ENCODE results near the gene AMDHD2. TPM values are rescaled to one million over a fixed set of nuclear protein-coding genes. Genes with fewer than 3 reads are reported as not detected.
A peak's percentile ranks its signal among the peaks of the same experiment; 100 is the strongest.

Gene AMDHD2
- total and polyA plus RNA-seq, 2 of the 13 experiments (the other 11 are each of a cell fraction or from before 2014, with no cell fraction given): 33.5 to 39.1 TPM

- ATAC-seq (no peak), FAIRE-seq (no peak)
- CTCF ChIA-PET (ENCODE audit: low intra/inter-chr PET ratio, low total read pairs): interaction anchor here (0.8 kb wide), 1 partner anchor 12 kb away, joined by 3 read pairs; no protein-coding TSS in a partner anchor
Observed at GRCh38 chr16:2511996-2512734, 8.0 kb upstream of the AMDHD2 start.

GRCh38 chr16:2512735-2513404, 7.3 kb upstream of the AMDHD2 start:
- FAIRE-seq: no peak
- ChIA-PET POLR2A (interaction anchor here (0.7 to 4.2 kb wide), 9 partner anchors 11 to 357 kb away, joined by 3 to 42 read pairs (median 4); partner anchors contain the start of genes CEMP1, ECI1, PGP and TRAF7), CTCF (ENCODE audit: low intra/inter-chr PET ratio, low total read pairs) (interaction anchor here (0.8 kb wide), 1 partner anchor 11 kb away, joined by 3 read pairs; no protein-coding TSS in a partner anchor)
- in situ Hi-C loops (cut with HindIII; ENCODE audit: extremely low pct_ligation_motif_present, low pct_unique_long_range_greater_than_20kb) (no loop called here), intact Hi-C loops (cut with micrococcal nuclease; ENCODE audit: unreplicated experiment) (no loop called here)
- H4K20me1 ChIP-seq (ENCODE audit: insufficient read depth, low read length): peaks cover 34% of the 10 kb centered on the region
- H3K4me2 ChIP-seq (ENCODE audit: low read depth, low read length): peak overlapping the region; percentile 84
- H3K79me2 ChIP-seq (ENCODE audit: insufficient read depth, low read length): peaks cover 34% of the 10 kb centered on the region
- peaks cover 49% of the 10 kb centered on the region for H3K4me1 ChIP-seq (ENCODE audit: insufficient read depth, low read length)
- no peak for DNase-seq (ENCODE audit: low spot score)
- H3K36me3 ChIP-seq (replicated peaks in 1 of 2; ENCODE audit: control insufficient read depth in 1 of 2, insufficient read depth in 2 of 2, low read length in 2 of 2): peaks cover 0 to 4% of the 10 kb centered on the region in 2 experiments; a peak in 1 of 5 replicates
- H3K27me3 ChIP-seq (ENCODE audit: control insufficient read depth in 1 of 2, insufficient read depth in 2 of 2, low read length in 2 of 2): no peaks in the 10 kb centered on the region; a peak in 1 of 5 replicates
- BruUV-seq (replicated peaks): no TSS peak
- peak; percentile 56 for ATAC-seq
- WGBS (ENCODE audit: low lambda C conversion rate): 23% methylated on average over 5 of the region's 15 CpGs
- H3K4me3 ChIP-seq (replicated peaks in 1 of 3; ENCODE audit: insufficient read depth in 1 of 3, low read depth in 2 of 3, low read length in 3 of 3): peak overlapping the region; percentile 89 to 97 (median 94); a peak in 5 of 6 replicates
- H3K9me3 ChIP-seq (ENCODE audit: low read length): no peaks in the 10 kb centered on the region
- H3K27ac ChIP-seq (ENCODE audit: extremely low read length, insufficient read depth, low read length): peak overlapping the region; percentile 91
- peak overlapping the region; percentile 93 for H3K9ac ChIP-seq (ENCODE audit: insufficient read depth, low read depth, low read length)
- no peak overlapping the region for H2AFZ ChIP-seq (ENCODE audit: low read length)
- TF ChIP-seq SOX5 (CRISPR knock-in tag; IDR thresholded peaks at IDR 0.05; ENCODE audit: borderline replicate concordance) (0 out of 2 replicates have a peak, but pooled peaks have one; percentile 5), ZNF605 (CRISPR knock-in tag; IDR thresholded peaks at IDR 0.05) (peak; percentile 69), REPIN1 (CRISPR knock-in tag; IDR thresholded peaks at IDR 0.05; ENCODE audit: borderline replicate concordance, low read depth) (no peak; the same call in 1 of the 2 replicates), PHF8 (CRISPR knock-in tag; IDR thresholded peaks at IDR 0.05) (0 out of 2 replicates have a peak, but pooled peaks have one; percentile 12), ZNF704 (CRISPR knock-in tag; IDR thresholded peaks at IDR 0.05; ENCODE audit: borderline replicate concordance) (0 out of 2 replicates have a peak, but pooled peaks have one; percentile 48), AGO2 (optimal IDR thresholded peaks at IDR 0.05; ENCODE audit: low read depth, low read length) (peak; percentile 38), TBX2 (CRISPR knock-in tag; IDR thresholded peaks at IDR 0.05; ENCODE audit: borderline replicate concordance) (peak; percentile 44; the same call in 1 of the 2 replicates), ZNF788 (CRISPR knock-in tag; IDR thresholded peaks at IDR 0.05; ENCODE audit: borderline replicate concordance) (0 out of 2 replicates have a peak, but pooled peaks have one; percentile 30), STAG1 (CRISPR knock-in tag; IDR thresholded peaks at IDR 0.05) (peak; percentile 41), ZNF580 (CRISPR knock-in tag; IDR thresholded peaks at IDR 0.05; ENCODE audit: borderline replicate concordance, low read depth) (0 out of 2 replicates have a peak, but pooled peaks have one; percentile 31), ZBTB38 (CRISPR knock-in tag; IDR thresholded peaks at IDR 0.05) (peak; percentile 14; the same call in 1 of the 2 replicates)

More at GRCh38 chr16:2511996-2512734, 8.0 kb upstream of the AMDHD2 start:
- intact Hi-C loops (cut with micrococcal nuclease; ENCODE audit: unreplicated experiment): no loop called here
- TF ChIP-seq AKAP8 (CRISPR knock-in tag; IDR thresholded peaks at IDR 0.05) (0 out of 2 replicates have a peak, but pooled peaks have one; percentile 7), RBFOX2 (IDR thresholded peaks at IDR 0.05; ENCODE audit: low read depth, low read length) (no peak), SIX4 (CRISPR knock-in tag; IDR thresholded peaks at IDR 0.05) (no peak), ZNF614 (CRISPR knock-in tag; IDR thresholded peaks at IDR 0.05; ENCODE audit: borderline replicate concordance) (0 out of 2 replicates have a peak, but pooled peaks have one; percentile 12), MEIS1 (CRISPR knock-in tag; IDR thresholded peaks at IDR 0.05; ENCODE audit: borderline replicate concordance) (0 out of 2 replicates have a peak, but pooled peaks have one; percentile 9), SP4 (CRISPR knock-in tag; IDR thresholded peaks at IDR 0.05) (0 out of 2 replicates have a peak, but pooled peaks have one; percentile 9)
- H3K27ac ChIP-seq (ENCODE audit: extremely low read length, insufficient read depth, low read length): no peak overlapping the region
- no peaks in the 10 kb centered on the region; a peak in 1 of 5 replicates for H3K27me3 ChIP-seq (ENCODE audit: control insufficient read depth in 1 of 2, insufficient read depth in 2 of 2, low read length in 2 of 2)
- H3K4me3 ChIP-seq (replicated peaks in 1 of 3; ENCODE audit: insufficient read depth in 1 of 3, low read depth in 2 of 3, low read length in 3 of 3): peak overlapping the region in 1 of 3 experiments; percentile 94; a peak in 1 of 6 replicates
- peaks cover 0 to 3% of the 10 kb centered on the region in 2 experiments; a peak in 1 of 5 replicates for H3K36me3 ChIP-seq (replicated peaks in 1 of 2; ENCODE audit: control insufficient read depth in 1 of 2, insufficient read depth in 2 of 2, low read length in 2 of 2)
- peaks cover 27% of the 10 kb centered on the region for H3K79me2 ChIP-seq (ENCODE audit: insufficient read depth, low read length)
- H3K4me1 ChIP-seq (ENCODE audit: insufficient read depth, low read length): peaks cover 42% of the 10 kb centered on the region
- 77% methylated on average over 17 of the region's 17 CpGs for WGBS (ENCODE audit: low lambda C conversion rate)
- no peak overlapping the region for H2AFZ ChIP-seq (ENCODE audit: low read length)
- H3K4me2 ChIP-seq (ENCODE audit: low read depth, low read length): peak overlapping the region; percentile 84
- in situ Hi-C loops (cut with HindIII; ENCODE audit: extremely low pct_ligation_motif_present, low pct_unique_long_range_greater_than_20kb): no loop called here
- H3K9ac ChIP-seq (ENCODE audit: insufficient read depth, low read depth, low read length): peak overlapping the region; percentile 93
- no TSS peak for BruUV-seq (replicated peaks)
- peaks cover 27% of the 10 kb centered on the region for H4K20me1 ChIP-seq (ENCODE audit: insufficient read depth, low read length)
- no peak for DNase-seq (ENCODE audit: low spot score)
- POLR2A ChIA-PET: interaction anchor here (1.2 to 4.2 kb wide), 3 partner anchors 11 to 19 kb away, joined by 3 to 42 read pairs (median 5); partner anchors contain the start of gene CEMP1
- no peaks in the 10 kb centered on the region for H3K9me3 ChIP-seq (ENCODE audit: low read length)
